Measurements from ENCODE around the gene TAS1R3.

DNA sequence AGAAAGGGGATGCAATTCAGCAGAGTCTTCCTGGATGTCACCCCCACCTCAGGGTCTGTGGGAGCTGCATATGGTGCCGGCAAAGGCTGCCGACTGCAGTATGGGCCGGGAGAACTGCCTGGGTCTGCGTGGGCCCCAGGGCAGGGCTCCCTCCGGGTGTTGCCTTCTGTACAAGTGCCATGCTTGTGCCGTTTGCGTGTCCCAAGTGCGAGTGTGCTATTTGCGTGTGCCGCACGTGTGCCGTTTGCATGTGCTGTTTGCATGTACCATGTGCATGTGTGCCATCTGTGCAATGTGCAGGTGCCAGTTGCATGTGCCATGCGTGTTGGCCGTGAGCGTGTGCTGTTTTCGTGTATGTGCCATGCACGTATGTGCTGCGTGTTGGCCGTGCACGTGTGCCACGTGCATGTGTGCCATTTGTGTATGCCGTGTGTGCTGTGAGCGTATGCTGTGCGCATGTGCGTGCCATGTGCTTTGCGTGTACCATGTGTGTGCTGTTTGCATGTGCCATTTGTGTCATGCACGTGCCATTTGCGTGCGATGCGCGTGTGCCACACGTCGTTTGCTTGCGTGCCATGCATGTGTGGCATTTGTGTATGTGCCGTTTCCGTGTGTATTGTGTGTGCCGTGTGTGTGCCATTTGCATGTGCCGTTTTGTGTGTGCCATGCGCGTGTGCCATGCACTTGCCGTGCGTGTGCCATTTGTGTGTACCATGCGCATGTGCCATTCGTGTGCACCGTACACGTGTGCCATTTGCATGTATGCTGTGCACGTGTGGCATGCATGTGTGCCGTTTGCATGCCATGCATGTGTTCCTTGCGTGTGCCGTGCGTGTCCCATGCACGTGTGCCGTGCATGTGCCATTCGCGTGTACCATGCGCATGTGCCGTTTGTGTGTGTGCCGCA lies 1.5 kb upstream of the TAS1R3 start:
- TF ChIP-seq CTCF (IDR thresholded peaks at IDR 0.05; ENCODE audit: low read depth, low read length) (no peak), EZH2phosphoT487 (IDR thresholded peaks at IDR 0.05; ENCODE audit: low read depth) (no peak)

Measured in OCI-LY3 (cell line).